Measurements from ENCODE around the gene SORCS2.
A peak's percentile ranks its signal among the peaks of the same experiment; 100 is the strongest.

The SORCS2 gene

DNA sequence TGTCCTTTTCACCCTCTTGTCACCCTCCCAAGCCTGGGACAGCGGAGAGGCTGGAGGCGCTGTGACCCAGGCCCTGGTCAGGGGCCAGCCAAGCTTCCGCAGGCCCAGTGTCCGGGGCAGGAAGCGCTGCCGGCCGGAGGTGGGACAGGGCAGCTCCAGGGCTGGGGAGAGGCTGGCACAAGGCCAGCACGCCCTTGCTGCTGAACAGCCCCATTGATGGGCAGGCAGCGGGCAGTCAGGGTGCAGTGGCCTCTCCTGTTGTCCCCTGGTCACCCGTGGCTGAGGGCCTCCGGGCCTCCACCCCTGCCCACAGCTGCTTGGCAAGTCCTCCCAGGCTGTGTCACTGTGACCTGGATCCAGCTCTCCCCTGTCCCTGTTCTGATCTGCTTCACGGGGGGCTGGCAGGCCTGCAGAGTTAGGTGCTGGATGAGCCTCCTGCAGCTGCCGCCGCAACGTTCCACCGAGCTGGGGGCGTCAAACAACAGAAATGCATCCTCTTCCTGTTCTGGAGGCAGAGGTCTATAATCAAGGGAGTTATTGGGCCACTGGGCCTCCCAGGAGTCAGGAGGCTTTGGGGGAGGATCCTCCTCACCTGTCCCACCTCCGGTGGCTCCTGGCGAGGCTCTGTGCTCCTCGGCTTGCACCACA lies 134.5 kb downstream of the SORCS2 start:
- DNase-seq (ENCODE audit: low spot score): no peak

DNA sequence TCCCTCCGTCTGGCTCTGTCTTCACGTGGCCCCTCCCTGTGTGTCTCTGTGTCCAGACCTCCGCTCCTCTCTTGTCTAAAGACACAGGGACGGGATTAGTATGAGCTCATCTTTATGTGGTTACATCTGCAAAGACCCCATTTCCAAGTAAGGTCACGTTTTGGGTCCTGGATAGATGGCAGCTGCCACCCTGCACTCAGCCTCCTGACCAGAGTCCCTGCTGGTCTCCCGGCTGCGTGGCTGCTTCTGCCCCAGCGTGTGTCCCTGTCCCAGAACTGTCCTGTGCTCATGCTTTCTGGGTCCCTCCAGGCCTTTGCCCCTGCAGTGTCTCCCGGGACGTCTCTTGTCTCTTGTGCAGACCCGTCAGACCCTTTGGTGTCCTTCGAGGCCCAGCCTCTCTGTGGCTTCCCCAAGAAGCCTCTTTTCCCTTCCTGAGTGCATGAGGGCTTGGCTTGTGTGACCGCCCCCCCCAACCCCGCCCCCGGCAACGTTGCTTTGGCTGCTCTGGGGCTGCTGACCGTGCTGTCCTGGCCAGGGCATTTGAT lies 135.1 kb downstream of the SORCS2 start:
- DNase-seq (ENCODE audit: low spot score): no peak

DNA sequence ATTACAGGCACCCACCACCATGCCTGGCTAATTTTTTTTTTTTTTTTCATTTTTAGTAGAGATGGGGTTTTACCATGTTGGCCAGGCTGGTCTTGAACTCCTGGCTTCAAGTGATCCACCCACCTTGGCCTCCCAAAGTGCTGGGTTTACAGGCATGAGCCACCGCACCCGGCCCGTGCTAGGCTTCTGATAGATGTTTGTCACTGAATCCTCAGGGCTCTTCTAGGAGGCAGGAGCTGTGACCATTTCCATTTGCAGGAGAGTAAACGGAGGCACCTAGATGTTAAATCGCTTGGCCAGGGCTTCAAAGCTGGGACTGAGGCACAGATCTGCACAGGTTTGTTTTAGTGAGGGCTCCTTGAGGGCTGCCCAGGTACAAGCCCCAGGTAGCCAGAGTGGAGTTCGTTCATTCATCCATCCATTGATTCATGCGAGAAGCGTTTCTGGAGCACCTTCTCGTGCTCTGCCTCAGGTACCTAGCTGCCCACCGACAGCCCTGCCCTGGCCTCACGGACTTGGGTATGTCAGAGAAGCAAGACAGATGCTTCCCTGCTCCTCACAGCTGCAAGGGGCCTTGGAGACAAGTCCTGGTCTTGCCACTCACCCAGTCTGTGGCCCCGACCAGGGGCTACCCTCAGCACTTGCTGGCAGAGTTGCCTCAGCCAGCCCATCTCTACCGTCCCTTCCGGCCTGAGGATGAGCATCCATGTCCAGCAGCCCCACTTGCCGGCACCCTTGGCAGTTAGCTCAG lies 136.0 kb downstream of the SORCS2 start:
- no peak for DNase-seq (ENCODE audit: low spot score)

DNA sequence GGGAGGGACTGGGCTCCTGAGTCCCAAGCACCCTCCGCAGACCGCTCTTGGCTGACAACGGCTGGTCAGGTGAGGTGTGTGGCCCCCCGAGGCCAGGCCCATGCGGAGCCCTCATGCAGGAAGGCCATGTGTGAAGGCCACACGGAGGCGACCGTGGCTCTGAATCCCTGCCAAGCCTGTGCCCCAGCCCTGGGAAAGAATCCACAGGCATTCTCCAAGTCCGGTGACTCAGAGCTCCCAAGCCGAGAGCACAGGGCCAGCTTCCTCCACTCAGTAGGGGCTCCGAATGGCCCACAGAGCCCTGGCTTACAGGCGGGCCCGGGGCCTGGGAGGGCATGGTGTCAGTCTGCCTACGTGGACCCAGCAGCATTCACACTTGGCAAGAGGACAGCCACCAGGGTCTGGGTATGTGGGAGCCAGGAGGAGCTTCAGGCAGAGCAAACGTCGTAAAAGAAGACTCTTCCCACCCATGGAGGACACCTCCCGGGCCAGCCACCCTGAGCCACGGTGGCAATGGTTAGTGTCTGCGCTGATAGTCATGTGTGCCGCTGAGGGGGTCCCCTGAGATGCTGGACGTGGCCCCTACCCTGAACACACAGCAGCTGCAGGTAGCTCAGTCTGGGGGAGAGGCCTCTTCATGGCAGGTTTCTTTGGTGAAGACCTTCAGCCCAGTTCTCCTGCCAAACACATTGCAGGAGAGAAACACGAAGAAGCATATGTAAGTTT lies 136.7 kb downstream of the SORCS2 start:
- peak; percentile 74 for DNase-seq (ENCODE audit: low spot score)

DNA sequence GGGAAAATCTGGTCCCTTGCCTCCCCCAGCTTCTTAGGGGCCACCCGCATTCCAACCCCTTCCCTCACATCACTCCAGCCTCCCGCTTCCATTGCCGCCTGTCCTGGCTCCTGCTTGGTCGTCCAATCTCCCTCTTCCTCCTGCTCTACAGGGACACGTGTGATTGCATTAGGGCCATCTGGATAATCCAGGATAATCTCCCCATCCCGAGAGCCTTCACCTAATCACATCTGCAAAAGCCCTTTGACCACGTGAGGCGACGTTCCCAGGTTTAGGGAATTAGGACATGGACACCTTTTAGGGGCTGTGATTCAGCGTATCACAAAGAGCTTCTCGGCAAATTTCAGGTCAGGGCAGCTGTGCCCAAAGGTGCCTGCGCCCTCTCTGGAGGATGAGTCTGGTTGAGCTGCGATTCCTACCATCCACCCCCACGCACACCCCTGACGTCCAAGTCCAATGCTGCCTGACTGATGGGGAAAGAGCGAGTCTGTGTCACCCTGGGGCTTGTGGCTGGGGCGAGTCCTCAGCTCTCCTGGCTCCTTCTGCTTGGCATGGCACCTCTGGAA lies 137.8 kb downstream of the SORCS2 start:
- no peak for DNase-seq (ENCODE audit: low spot score)

DNA sequence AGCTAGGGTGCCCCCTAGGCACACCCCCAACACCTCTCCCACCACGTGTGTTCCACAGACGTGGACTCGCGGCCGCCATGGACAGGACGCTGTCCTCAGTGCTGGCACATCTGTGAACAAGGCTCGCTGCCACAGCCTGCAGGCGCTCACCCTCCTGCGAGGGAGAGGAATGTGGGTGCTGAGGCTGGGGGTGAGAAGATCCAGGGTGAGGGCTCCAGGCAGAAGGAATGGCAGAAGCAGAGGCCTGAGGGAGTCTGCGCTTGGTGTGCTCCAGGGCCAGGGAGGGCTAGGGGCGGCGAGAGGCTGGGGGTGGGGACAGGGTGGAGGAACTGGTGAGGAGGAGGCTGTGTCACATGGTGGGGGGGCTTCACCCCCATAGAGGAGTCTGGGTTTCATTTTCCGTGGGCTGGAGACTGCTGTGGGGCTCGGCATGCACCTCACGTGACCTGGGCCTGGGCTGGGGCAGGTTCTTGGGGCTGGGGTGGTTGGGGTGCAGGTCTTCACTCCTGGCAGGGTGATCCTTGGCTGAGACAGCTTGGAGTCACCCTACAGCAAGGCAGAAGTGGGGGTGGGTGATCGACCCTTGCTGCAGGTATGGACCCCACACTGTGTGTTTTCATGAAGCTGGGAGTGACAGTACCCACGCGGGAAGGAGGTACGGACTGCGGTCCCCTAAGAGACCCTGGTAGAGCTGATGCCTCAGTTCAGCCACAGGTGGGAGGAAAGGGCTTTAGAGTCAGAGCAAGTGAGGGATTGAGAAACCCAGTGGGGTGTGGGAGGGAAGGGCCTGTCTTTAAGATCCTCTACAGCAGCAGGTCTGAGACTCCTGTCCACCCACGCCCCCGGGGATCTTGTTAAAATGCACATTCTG lies 138.7 kb downstream of the SORCS2 start:
- DNase-seq (ENCODE audit: low spot score): no peak

DNA sequence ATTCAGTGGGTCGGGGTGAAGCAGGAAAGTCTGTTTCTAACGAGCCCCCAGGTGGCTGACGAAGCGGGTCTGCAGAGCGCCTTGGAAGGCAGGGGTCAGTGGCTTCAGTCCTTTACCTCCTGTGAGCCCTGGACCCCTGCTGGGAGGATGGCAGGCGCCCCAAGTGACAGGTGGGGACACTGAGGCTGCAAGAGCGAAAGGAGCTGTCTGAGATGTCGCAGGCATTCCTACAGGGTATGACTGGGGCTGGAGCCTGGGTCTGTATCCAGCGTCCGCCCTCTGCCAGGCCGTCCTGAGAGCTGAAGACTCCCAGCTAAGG lies 139.3 kb downstream of the SORCS2 start:
- no peak for DNase-seq (ENCODE audit: low spot score)

DNA sequence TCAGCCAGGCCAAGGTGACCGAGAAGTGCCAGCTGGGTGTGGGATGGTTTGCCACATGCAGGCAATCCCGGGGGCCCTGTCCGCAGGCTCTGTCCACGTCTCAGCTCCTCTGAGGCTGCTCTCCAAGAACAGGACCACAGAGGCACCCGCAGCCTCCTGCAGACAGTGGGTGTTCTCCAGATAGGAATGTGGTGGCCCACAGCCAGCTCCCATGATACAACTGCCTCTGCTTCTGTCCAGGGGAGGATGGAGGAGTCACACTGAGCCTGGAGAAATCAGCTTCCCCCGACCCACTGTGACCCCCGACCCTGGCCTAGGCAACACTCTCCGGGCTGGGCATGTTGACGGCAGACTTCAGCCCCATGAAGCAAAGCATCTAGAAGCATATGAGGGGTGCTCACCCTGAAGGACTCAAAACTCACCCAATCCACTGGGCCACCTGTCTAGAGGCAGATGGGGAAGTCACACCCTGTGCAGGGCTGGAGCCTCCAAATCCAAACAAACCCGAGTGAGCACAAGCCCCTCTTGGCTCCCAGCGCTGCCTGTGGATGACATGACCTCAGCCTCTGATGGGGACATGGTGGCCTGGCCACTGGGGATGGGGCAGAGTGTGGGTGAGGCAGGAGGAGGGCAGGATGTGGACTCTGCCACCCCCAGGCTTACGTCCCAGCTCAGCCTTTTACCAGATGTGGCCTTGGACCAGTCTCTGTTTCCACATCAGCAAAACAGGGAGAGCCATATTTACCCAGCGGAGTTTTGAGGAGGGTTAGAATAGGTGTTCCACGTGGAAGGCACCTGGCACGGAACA lies 140.1 kb downstream of the SORCS2 start:
- DNase-seq (ENCODE audit: low spot score): peak; percentile 59

DNA sequence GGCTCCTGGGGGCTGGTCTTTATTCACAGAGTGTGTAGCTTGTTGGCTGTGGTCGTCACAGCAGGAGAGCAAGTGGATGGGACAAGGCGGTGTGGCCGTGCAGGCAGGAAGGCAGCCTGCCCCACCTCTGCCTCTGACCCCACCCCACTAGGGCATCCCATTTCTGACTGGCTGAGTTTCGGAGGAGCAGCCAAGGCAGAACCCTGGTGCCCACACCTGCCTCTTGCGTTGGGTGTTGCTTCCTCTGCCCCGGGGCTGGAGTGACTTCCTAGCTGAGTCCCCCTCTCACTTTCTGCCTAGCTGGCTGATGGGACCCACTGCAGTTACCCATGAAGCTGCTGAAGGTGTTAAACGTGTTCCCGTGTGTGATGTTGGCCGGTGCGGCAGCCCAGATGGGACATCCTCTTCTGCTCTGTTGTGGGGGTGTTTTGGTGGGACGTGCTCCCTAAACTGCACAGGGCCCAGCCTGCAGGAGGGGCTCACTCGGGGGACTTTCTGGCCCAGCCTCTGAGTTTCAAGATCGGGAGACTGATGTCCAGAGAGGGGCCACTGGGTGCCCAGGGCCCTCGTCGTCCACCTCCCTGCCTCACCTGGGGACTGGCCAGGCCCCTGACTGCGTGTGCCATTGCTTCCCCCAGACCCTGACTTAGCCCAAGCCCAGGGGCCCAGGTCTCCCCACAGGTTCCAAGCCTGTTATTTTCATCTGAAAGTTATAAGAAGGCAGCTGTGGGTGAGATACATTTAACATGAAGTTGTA lies 140.9 kb downstream of the SORCS2 start:
- DNase-seq (ENCODE audit: low spot score): no peak

DNA sequence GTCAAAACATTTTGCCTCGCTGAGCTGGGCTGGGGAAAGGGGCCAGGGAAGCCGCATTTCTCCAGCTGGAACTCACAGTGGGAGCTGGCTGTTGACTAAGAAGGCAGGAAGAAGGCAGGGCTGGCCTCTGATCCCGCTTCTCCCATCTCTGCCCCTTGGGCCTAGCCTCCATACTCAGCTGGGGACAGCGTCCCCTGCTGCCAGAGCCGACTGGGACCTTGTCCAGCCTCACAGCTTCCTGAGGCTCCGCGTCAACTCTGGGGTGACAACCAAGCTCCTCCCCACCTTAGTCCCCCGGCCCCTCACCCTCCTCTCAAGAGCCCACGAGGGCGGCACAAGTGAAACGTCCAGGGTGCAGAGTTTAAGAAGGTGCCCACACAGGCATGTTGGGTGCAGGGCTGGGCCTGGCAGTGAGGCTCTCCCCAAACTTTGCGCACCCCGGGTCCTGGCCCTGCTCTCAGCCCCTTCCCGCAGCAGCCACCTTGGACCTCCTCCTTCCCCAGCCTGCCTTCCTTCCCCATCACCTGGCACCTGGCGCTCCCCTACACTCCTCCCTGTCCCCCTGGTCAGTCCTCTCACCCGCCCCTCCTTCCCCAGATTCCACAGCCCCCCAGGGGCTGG lies 141.6 kb downstream of the SORCS2 start:
- no peak for DNase-seq (ENCODE audit: low spot score)

DNA sequence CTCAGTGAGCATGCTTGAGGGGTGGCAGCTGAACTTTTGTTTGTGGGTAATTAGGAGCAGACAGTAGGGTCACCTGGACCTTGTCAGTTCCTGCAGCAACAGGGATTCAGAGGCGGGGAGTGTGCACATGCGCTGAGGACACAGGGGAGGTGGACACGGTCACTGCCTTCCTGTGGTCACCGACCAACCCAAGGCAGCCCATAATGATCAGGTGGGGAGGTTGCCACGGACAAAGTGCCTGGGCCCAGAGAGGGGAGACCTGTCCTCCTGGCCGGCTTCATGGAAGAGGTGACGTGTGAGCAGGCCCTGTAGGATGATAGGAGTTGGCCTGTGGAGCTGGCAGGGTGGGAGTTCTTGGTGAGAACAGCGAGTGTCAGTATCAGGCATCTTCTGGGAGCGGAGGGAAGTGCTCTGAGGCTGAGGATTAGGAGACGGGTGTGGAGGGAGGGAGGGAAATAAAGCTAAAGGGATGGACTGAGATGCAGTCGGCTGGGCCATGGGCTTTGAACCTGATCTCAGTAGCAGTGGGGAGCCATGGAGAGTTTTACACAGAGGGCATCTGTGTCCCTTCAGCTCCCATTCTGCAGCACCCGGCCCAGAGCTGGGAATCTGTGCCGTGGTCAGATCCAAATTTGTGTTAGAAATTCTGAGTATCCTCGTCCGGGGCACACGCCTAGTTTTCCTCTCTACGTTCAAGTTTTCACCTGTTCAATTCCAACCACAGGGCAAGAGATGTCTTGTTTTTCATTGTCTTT lies 142.4 kb downstream of the SORCS2 start:
- no peak for DNase-seq (ENCODE audit: low spot score)

DNA sequence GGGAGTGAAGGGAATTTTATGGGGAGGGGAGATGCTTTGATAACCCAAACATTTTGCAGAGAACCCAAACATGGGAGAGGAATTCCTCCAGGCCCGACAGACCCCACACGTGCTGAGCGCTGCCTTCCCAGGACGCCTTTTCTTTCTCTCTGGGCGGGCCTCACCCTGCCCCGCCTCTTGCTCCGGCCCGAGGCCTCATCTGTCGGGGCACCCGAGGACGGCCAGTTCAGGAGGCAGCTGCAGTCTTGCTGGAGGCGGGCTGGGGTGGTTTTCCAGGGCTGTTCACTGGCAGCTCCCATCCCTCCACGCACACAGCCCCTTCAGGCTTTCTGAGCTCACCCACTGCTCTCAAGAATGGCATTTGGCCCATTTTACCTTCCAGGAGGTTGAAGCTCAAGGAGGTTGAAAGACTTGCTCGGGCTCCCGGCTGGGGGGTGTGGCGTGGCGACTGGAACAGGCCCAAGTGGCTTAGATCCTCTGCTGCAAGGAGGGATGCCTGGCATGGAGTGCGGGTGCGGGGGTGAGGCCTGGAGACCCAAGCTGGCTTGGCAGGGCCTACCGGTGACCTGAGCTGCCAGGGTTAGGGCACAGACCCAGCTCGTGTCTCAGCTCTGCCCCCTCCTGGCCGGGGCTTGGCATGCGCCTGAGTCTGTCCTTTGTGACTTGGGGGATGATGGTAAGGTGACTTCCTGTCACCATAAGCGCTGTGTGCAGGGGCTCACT lies 143.2 kb downstream of the SORCS2 start:
- peak; percentile 52 for DNase-seq (ENCODE audit: low spot score)

DNA sequence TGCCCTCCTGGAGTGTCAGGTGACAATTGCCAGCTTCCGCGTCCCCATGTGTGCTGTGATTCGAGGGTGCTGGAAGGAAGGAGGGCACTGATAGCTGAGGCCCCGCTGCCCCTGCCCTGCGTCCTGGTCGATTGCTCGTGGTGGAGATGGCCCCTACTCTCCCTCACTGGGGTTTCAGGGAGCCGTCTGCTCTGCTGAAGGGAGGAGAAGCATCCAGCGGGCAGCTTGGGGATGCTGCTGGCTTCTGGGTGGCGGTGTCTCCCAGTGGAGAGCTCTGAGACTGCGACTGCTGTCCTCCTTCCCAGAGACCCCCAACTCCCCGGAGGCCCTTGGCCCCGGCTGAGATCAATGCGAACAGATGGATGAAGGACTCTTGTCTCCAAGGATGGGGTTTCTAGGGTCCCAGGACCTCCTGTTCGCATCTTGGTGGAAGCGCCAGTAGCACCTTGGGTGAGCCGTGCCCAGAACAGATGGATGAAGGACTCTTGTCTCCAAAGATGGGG lies 143.8 kb downstream of the SORCS2 start:
- DNase-seq (ENCODE audit: low spot score): no peak

DNA sequence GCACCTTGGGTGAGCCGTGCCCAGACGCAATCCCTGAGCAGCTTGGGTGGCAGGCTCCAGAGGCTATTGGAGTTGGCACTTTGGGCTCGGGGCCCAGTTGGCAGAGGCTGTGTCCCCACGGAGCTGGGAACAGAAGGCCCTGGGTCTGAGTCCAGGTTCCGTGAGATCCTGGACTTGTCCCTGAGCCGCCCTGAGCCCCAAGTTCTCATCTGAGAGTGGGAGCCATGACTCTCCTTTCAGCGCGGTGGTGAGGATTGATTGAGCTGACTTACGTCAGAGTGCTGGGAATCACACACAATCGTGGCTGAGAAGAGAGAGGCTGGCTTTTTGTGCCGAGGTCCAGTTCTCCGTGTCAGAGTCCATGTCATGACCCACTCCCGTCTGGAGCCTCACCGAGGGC lies 144.4 kb downstream of the SORCS2 start:
- DNase-seq (ENCODE audit: low spot score): no peak

DNA sequence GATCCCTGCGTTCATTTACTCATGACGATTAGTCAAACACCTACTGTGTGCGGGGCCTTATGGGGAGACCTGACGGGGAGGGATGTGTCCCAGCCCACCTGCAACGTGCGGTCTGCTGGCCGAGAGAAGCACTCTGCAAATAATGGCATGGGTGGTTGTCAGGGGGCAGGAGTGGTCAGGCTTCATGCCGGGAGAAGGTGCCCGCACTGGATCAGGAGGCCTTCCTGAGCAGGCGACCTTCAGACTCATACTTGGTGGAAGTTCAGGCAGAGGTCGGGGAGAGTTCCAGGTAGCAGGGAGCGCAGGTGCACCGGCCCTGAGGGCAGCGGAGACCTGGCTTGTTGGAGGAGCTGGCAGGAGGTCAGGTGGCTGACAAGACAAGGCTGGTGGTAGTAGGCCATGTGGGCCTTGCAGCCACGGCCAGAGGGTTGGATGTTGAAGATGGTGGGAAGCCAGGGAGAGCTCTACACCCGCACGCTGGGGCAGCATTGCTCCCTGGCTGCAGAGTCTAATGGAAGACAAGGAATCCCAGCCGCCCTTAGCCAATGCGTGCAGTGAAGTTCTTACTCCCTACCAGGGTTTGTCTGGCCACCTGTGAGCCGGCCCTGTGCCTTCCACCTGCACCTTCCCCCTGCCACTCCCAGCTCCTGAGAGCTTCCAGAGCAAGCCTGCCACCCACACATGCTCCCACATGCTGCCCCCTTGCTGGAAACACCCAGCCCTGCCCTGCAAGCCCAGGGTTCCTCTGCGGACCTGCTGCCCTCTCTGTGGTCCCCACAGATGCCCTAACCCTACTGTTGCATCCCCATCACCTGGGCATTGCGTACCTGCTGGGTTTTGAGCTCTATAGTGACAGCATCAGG lies 145.1 kb downstream of the SORCS2 start:
- DNase-seq (ENCODE audit: low spot score): no peak

DNA sequence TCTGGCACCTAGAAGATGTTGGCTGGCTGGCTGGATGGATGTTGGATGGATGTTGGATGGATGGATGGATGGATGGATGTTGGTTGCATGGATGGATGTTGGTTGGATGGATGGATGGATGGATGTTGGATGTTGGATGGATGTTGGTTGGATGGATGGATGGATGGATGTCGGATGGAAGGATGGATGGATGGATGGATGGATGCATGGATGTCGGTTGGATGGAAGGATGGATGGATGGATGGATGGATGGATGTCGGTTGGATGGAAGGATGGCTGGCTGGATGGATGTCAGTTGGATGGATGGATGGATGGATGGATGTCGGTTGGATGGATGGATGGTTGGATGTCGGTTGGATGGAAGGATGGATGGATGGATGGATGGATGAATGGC lies 145.7 kb downstream of the SORCS2 start:
- no peak for DNase-seq (ENCODE audit: low spot score)

Data from kidney tubule cell (primary cell).